Endothelial cell of umbilical vein (primary cell): ENCODE measurements around the gene PRDM16. TPM values are rescaled to one million over a fixed set of nuclear protein-coding genes. Genes with fewer than 3 reads are reported as not detected.

Source experiments
- BruUV-seq: library from RNA; stranded (reverse); fragments of 400-500 nt; replicated peaks from 2 replicates; lab custom pipeline; 2021; lab: Mats Ljungman, UMichigan
- CTCF ChIA-PET: fragments of 300-600, 350-600 bp; sonication (Branson Sonifier 250); formaldehyde crosslinking; loops from one replicate; lab custom pipeline; 2021; ENCODE audit warnings: antibody characterized with exemption, inconsistent platforms; lab: Charles Lee
- POLR2A ChIA-PET: fragments of 300-600, 350-600 bp; sonication (Branson Sonifier 250); formaldehyde crosslinking; loops from one replicate; lab custom pipeline; 2021; ENCODE audit warnings: antibody characterized with exemption, inconsistent platforms; lab: Charles Lee
- DNase-seq: peaks from one replicate; pipeline ENCODE4 v3.0.0-alpha.2; 2011; ENCODE audit warnings: low read depth, low spot score
- FAIRE-seq: peaks from 2 replicates; lab custom pipeline; 2011; peaks lifted over from hg19 to GRCh38; lab: Jason Lieb, UNC
- H2AFZ ChIP-seq: 2 replicates; pipeline ENCODE4 v1.6.0; 2012; ENCODE audit warnings: low read depth, low read length, control low read depth, inconsistent platforms
- H3K27ac ChIP-seq: 2 replicates; pipeline ENCODE4 v1.5.1; 2011; ENCODE audit warnings: low read depth, mild to moderate bottlenecking, control low read depth, low read length, moderate library complexity; ENCODE audit not compliant: insufficient read depth
- H3K27me3 ChIP-seq, 2 experiments: 2 replicates each; pipeline versions ENCODE4 v1.6.0 to v1.6.1; 2011; ENCODE audit warnings: low read length in 2 of 2, mixed read lengths in 1 of 2; ENCODE audit not compliant: control insufficient read depth in 2 of 2, insufficient read depth in 2 of 2
- H3K36me3 ChIP-seq, 2 experiments: 2 replicates in 1 of 2; 3 replicates in 1 of 2; pipeline ENCODE4 v1.5.1; 2011; ENCODE audit warnings: low read length in 2 of 2, mild to moderate bottlenecking in 1 of 2, moderate library complexity in 1 of 2; ENCODE audit not compliant: control insufficient read depth in 2 of 2, insufficient read depth in 2 of 2; ENCODE audit errors: extremely low read depth in 1 of 2
- H3K4me1 ChIP-seq: 3 replicates; pipeline ENCODE4 v1.5.1; 2011; ENCODE audit warnings: mild to moderate bottlenecking, low read length; ENCODE audit not compliant: control insufficient read depth, insufficient read depth; ENCODE audit errors: extremely low read depth
- H3K4me2 ChIP-seq: 2 replicates; pipeline ENCODE4 v1.6.1; 2011; ENCODE audit warnings: low read length, control low read depth, mixed read lengths; ENCODE audit not compliant: insufficient read depth
- H3K4me3 ChIP-seq, 3 experiments: fragments of 200-600 bp in 1 of 3; sonication (generic), shearing (Covaris generic) in 1 of 3; replicated peaks in 1 of 3; 2 replicates each; pipeline ENCODE4 v1.5.1; 2011 to 2016; ENCODE audit warnings: control low read depth in 3 of 3, low read length in 3 of 3, mild to moderate bottlenecking in 2 of 3, inconsistent platforms in 1 of 3, low read depth in 1 of 3, moderate library complexity in 1 of 3; ENCODE audit not compliant: insufficient read depth in 1 of 3
- H3K79me2 ChIP-seq: 2 replicates; pipeline ENCODE4 v1.6.0; 2012; ENCODE audit warnings: low read length, inconsistent platforms; ENCODE audit not compliant: control insufficient read depth, insufficient read depth
- H3K9ac ChIP-seq: replicated peaks from 2 replicates; pipeline ENCODE3; 2011; ENCODE audit warnings: low read length, control low read depth; ENCODE audit not compliant: insufficient read depth; ENCODE audit errors: extremely low read depth
- H3K9me1 ChIP-seq: replicated peaks from 3 replicates; pipeline ENCODE4 v1.6.0; 2011; ENCODE audit warnings: mild to moderate bottlenecking, low read length; ENCODE audit not compliant: control insufficient read depth, insufficient read depth; ENCODE audit errors: extremely low read depth
- H3K9me3 ChIP-seq: replicated peaks from 2 replicates; pipeline ENCODE4 v1.5.1; 2012; ENCODE audit warnings: low read length, inconsistent platforms; ENCODE audit not compliant: control insufficient read depth, insufficient read depth
- H4K20me1 ChIP-seq: replicated peaks from 2 replicates; pipeline ENCODE3; 2011; ENCODE audit warnings: mild to moderate bottlenecking, low read length; ENCODE audit not compliant: control insufficient read depth, insufficient read depth; ENCODE audit errors: extremely low read depth
- CTCF ChIP-seq, 2 donors: IDR thresholded peaks; 1 replicate in 1 of 2; 2 replicates in 1 of 2; pipeline ENCODE4 v1.5.1; 2011; ENCODE audit warnings: low read length in 2 of 2, mild to moderate bottlenecking in 2 of 2, moderate library complexity in 2 of 2, control low read depth in 1 of 2, inconsistent platforms in 1 of 2, low read depth in 1 of 2; ENCODE audit not compliant: insufficient read depth in 1 of 2; ENCODE audit errors: extremely low read depth in 1 of 2
- EZH2 ChIP-seq: IDR thresholded peaks from 2 replicates; pipeline ENCODE4 v1.6.1; 2012; ENCODE audit warnings: borderline replicate concordance, low read depth, mild to moderate bottlenecking, moderate library complexity, low read length, inconsistent platforms; ENCODE audit not compliant: severe bottlenecking
- FOS ChIP-seq: IDR thresholded peaks from 2 replicates; pipeline ENCODE4 v1.6.1; 2011; ENCODE audit warnings: mild to moderate bottlenecking, low read length, moderate library complexity, borderline replicate concordance; ENCODE audit not compliant: insufficient read depth
- GATA2 ChIP-seq: IDR thresholded peaks from 2 replicates; pipeline ENCODE4 v1.7.0; 2011; ENCODE audit warnings: low read depth, mild to moderate bottlenecking, moderate library complexity, mixed read lengths, low read length; ENCODE audit not compliant: insufficient read length, insufficient read depth
- JUN ChIP-seq: IDR thresholded peaks from 2 replicates; pipeline ENCODE4 v1.6.1; 2011; ENCODE audit warnings: borderline replicate concordance, low read depth; ENCODE audit not compliant: insufficient read length, insufficient read depth
- MYC ChIP-seq: IDR thresholded peaks from one replicate; pipeline ENCODE4 v1.6.1; 2011; ENCODE audit warnings: mild to moderate bottlenecking, low read depth, low read length
- POLR2A ChIP-seq: IDR thresholded peaks from 2 replicates; pipeline ENCODE4 v1.6.1; 2012; ENCODE audit warnings: low read depth, mild to moderate bottlenecking, control low read depth, low read length
- POLR2AphosphoS5 ChIP-seq: IDR thresholded peaks from 2 replicates; pipeline ENCODE4 v1.6.1; 2012; ENCODE audit warnings: low read depth, mild to moderate bottlenecking, control low read depth, low read length, moderate library complexity; ENCODE audit not compliant: insufficient read depth
- dilution Hi-C: fragments of 300-500 bp; cut with MboI; formaldehyde crosslinking; loops from one replicate; pipeline ENCODE4 v1.15.0; 2019; ENCODE audit warnings: low sequenced_read_pairs; ENCODE audit not compliant: extremely low pct_ligation_motif_present
- intact Hi-C: fragments of 100-400 bp; cut with micrococcal nuclease; formaldehyde crosslinking; loops from one replicate; pipeline ENCODE4 v1.10.0; 2022
- polyA plus RNA-seq, 4 experiments: library from polyadenylated mRNA; depleted of rRNA in 3 of 4; stranded (reverse) in 3 of 4; unstranded in 1 of 4; fragments of >200 nt; gene quantifications; 2 replicates each; pipeline versions ENCODE4 v1.2.1 to v1.2.3, GENCODE V29; 2011 to 2012; ENCODE audit warnings: missing spikeins in 1 of 4
- total RNA-seq: library from RNA; stranded (reverse); gene quantifications from 2 replicates; pipeline ENCODE4 v1.2.3, GENCODE V29; 2021
- TF ChIP-seq, protein P1 (sequence below): IDR thresholded peaks from 2 replicates; pipeline ENCODE4 v1.6.1; 2011; ENCODE audit not compliant: insufficient read depth, insufficient read length

The PRDM16 gene
- total and polyA plus RNA-seq, 2 donors (not counting 3 experiments of a cell fraction or from before 2014, with no cell fraction given) = not detected

DNA sequence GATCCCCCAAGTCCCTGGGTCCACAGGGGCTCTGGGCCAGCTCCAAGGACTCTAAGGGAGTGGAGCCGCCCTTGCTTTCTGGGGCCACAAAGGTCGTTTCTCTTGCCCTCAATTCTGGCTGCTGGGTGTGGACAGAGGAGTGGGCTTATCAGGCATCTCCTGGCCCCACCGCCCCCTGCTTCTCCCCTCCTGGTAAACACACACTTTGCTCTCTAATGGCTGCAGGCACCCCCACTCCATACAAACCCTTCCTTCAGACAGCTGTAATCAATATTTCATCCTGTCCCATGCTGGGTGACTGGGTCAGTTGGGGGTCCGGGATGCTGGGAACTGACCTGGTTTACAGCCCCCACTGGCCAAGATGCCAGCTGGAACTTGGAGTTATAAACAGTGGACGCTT is 67.5 kb downstream of the PRDM16 start:
- intact Hi-C loops (no loop called here), dilution Hi-C loops (no loop called here)
- Histone ChIP-seq H3K9ac (no peak overlapping the region), H3K9me3 (no peaks in the 10 kb centered on the region), H3K4me2 (no peak overlapping the region), H3K4me1 (no peaks in the 10 kb centered on the region), H3K79me2 (no peaks in the 10 kb centered on the region), H3K27ac (no peak overlapping the region), H2AFZ (no peak overlapping the region), H3K36me3 (no peaks in the 10 kb centered on the region), H4K20me1 (no peaks in the 10 kb centered on the region), H3K4me3 (no peak overlapping the region), H3K9me1 (no peaks in the 10 kb centered on the region), H3K27me3 (no peaks in the 10 kb centered on the region)
- CTCF ChIA-PET = no interaction called here
- POLR2A ChIA-PET = no interaction called here
- FAIRE-seq (no peak), DNase-seq (no peak)
- no TSS peak for BruUV-seq
- TF ChIP-seq GATA2 = no peak
- no peak for TF ChIP-seq POLR2A
- TF ChIP-seq POLR2AphosphoS5 = no peak
- TF ChIP-seq FOS = no peak
- TF ChIP-seq, protein P1, sequence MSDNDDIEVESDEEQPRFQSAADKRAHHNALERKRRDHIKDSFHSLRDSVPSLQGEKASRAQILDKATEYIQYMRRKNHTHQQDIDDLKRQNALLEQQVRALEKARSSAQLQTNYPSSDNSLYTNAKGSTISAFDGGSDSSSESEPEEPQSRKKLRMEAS = no peak
- TF ChIP-seq MYC = no peak
- TF ChIP-seq JUN = no peak
- TF ChIP-seq CTCF (IDR thresholded peaks at IDR 0.05; ENCODE audit: extremely low read depth in 1 of 2, insufficient read depth in 1 of 2, low read depth in 1 of 2, low read length in 2 of 2) = no peak
- no peak for TF ChIP-seq EZH2
